Measurements from ENCODE around the gene ADAM15. TPM values are rescaled to one million over a fixed set of nuclear protein-coding genes. Genes with fewer than 3 reads are reported as not detected.

Gene ADAM15
- total RNA-seq, 1 donor from 2014 or later: 72.0 TPM

DNA sequence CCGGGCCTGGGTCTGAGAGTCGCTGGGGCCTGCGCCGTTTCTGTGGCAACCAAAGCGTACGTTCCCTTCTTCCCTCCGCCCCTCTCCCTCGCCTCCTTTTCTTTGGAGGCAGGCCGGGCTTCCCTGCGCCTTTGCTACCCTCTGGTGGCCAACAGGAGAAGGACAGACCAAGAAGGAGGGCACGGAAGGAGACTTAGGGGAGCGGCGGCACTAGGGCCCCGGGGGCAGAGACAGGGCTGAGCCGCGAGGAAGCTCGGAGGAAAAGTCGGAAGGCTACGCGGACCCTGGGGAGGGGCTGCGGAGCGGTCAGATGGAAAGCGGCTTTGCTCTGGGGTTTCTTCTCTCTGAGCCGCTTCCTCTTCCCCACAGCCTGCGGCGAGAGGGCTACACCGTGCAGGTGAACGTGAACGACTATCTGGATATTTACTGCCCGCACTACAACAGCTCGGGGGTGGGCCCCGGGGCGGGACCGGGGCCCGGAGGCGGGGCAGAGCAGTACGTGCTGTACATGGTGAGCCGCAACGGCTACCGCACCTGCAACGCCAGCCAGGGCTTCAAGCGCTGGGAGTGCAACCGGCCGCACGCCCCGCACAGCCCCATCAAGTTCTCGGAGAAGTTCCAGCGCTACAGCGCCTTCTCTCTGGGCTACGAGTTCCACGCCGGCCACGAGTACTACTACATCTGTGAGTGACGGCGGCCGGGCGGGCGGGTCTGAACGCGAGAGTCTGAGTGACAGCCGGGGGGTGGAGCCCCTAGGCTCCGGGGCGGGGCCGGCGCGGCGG, 33.8 kb downstream of the ADAM15 start:
- Mint-ChIP-seq H3K9me3 (no peaks in the 10 kb centered on the region), H3K4me3 (ENCODE audit: low read depth) (peak overlapping the region; percentile 82), H3K27ac (peak overlapping the region; percentile 88), H3K36me3 (ENCODE audit: low read depth) (no peaks in the 10 kb centered on the region), H3K27me3 (ENCODE audit: low read depth) (peaks cover 28% of the 10 kb centered on the region), H3K4me1 (ENCODE audit: low read depth) (peaks cover 31% of the 10 kb centered on the region)
- intact Hi-C loops (cut with micrococcal nuclease): loop anchor here (1.0 to 5.0 kb wide), 6 partner anchors 14 to 83 kb away; partner anchors contain the start of genes ADAM15, EFNA4, SLC50A1 and ZBTB7B
- DNase-seq (ENCODE audit: low spot score): peak; percentile 90

DNA sequence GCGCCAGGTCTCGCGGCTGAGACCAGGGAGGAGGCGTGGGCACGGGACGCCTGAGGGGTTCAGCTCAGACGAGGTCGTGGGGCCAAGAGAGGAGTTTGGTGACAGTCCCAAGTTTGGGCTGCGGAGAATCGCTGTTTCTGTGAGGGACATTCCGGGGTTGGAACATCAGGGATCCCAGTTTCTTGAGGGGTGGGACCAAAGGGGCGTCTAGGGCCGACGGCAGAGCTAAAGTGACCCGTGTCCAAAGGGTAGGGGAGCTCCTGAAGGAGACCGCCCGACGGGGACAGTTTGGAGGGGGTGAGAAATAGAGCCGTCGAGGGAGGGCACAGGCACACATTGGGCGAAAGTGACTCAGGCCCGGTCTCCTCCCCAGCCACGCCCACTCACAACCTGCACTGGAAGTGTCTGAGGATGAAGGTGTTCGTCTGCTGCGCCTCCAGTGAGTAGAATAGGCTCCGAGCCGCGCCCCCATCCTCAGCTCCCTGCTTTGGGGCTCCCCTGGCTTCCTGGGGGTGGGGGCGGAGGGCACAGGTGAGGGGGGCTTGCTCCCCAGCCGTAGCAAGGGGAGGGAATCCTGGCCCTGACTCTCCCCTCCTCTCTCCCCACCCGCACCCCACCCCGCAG, 34.5 kb downstream of the ADAM15 start:
- Mint-ChIP-seq H3K27ac (peak overlapping the region; percentile 88), H3K27me3 (ENCODE audit: low read depth) (peaks cover 27% of the 10 kb centered on the region), H3K4me3 (ENCODE audit: low read depth) (peak overlapping the region; percentile 82), H3K4me1 (ENCODE audit: low read depth) (peaks cover 31% of the 10 kb centered on the region), H3K9me3 (no peaks in the 10 kb centered on the region), H3K36me3 (ENCODE audit: low read depth) (no peaks in the 10 kb centered on the region)
- peak; percentile 62 for DNase-seq (ENCODE audit: low spot score)
- intact Hi-C loops (cut with micrococcal nuclease): loop anchor here (2.0 kb wide), 3 partner anchors 15 to 69 kb away; partner anchors contain the start of gene SLC50A1

GRCh38 chr1:155086128-155086741, 35.1 kb downstream of the ADAM15 start:
- Mint-ChIP-seq H3K9me3 (no peaks in the 10 kb centered on the region), H3K4me3 (ENCODE audit: low read depth) (peak overlapping the region; percentile 82), H3K27ac (peak overlapping the region; percentile 76), H3K36me3 (ENCODE audit: low read depth) (no peaks in the 10 kb centered on the region), H3K4me1 (ENCODE audit: low read depth) (peaks cover 32% of the 10 kb centered on the region), H3K27me3 (ENCODE audit: low read depth) (peaks cover 24% of the 10 kb centered on the region)
- intact Hi-C loops (cut with micrococcal nuclease): no loop called here
- peak; percentile 78 for DNase-seq (ENCODE audit: low spot score)

DNA sequence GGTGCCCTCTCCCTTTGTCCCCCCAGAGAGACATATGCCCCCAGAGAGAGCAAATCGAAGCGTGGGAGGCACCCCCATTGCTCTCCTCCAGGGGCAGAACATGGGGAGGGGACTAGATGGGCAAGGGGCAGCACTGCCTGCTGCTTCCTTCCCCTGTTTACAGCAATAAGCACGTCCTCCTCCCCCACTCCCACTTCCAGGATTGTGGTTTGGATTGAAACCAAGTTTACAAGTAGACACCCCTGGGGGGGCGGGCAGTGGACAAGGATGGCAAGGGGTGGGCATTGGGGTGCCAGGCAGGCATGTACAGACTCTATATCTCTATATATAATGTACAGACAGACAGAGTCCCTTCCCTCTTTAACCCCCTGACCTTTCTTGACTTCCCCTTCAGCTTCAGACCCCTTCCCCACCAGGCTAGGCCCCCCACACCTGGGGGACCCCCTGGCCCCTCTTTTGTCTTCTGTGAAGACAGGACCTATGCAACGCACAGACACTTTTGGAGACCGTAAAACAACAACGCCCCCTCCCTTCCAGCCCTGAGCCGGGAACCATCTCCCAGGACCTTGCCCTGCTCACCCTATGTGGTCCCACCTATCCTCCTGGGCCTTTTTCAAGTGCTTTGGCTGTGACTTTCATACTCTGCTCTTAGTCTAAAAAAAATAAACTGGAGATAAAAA, 35.9 kb downstream of the ADAM15 start:
- Mint-ChIP-seq H3K27me3 (ENCODE audit: low read depth) (peaks cover 19% of the 10 kb centered on the region), H3K36me3 (ENCODE audit: low read depth) (no peaks in the 10 kb centered on the region), H3K9me3 (no peaks in the 10 kb centered on the region), H3K27ac (no peak overlapping the region), H3K4me3 (ENCODE audit: low read depth) (peak overlapping the region; percentile 5), H3K4me1 (ENCODE audit: low read depth) (peaks cover 29% of the 10 kb centered on the region)
- DNase-seq (ENCODE audit: low spot score): no peak
- intact Hi-C loops (cut with micrococcal nuclease): no loop called here

GRCh38 chr1:155091071-155092051, 40.2 kb downstream of the ADAM15 start:
- intact Hi-C loops (cut with micrococcal nuclease): loop anchor here (1.0 kb wide), 1 partner anchor 77 kb away; no protein-coding TSS in a partner anchor
- DNase-seq (ENCODE audit: low spot score): peak; percentile 70
- no peaks in the 10 kb centered on the region for H3K36me3 Mint-ChIP-seq (ENCODE audit: low read depth)
- no peaks in the 10 kb centered on the region for H3K9me3 Mint-ChIP-seq
- peaks cover 5% of the 10 kb centered on the region for H3K4me1 Mint-ChIP-seq (ENCODE audit: low read depth)
- H3K27ac Mint-ChIP-seq: no peak overlapping the region
- H3K4me3 Mint-ChIP-seq (ENCODE audit: low read depth): no peak overlapping the region
- H3K27me3 Mint-ChIP-seq (ENCODE audit: low read depth): peaks cover 20% of the 10 kb centered on the region

- no peak for DNase-seq (ENCODE audit: low spot score)
- no peaks in the 10 kb centered on the region for H3K36me3 Mint-ChIP-seq (ENCODE audit: low read depth)
- H3K9me3 Mint-ChIP-seq: no peaks in the 10 kb centered on the region
- H3K27me3 Mint-ChIP-seq (ENCODE audit: low read depth): peaks cover 22% of the 10 kb centered on the region
- H3K4me1 Mint-ChIP-seq (ENCODE audit: low read depth): peaks cover 5% of the 10 kb centered on the region
- no peak overlapping the region for H3K27ac Mint-ChIP-seq
- intact Hi-C loops (cut with micrococcal nuclease): no loop called here
- no peak overlapping the region for H3K4me3 Mint-ChIP-seq (ENCODE audit: low read depth)
These were observed 41.0 kb downstream of the ADAM15 start for GRCh38 chr1:155092131-155092530.

DNA sequence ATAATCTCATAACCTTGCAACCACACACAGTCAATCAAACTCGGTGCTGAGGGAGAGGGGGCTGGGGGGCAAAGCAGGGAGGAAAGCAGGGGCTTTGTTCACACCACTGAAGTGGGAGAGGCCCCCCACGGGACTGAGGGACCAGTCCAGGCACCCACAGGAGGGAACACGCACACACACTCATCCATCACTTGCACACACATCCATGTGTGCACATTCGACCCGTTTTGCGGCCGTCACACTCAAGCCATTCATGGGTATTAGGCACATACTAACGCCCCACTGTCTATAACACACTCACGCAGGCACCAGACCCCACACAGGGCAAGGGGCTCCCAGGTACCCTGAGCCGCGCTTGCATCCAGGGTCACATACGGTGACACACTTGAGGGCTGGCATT, 41.5 kb downstream of the ADAM15 start:
- intact Hi-C loops (cut with micrococcal nuclease): no loop called here
- no peak for DNase-seq (ENCODE audit: low spot score)
- no peaks in the 10 kb centered on the region for H3K9me3 Mint-ChIP-seq
- no peaks in the 10 kb centered on the region for H3K36me3 Mint-ChIP-seq (ENCODE audit: low read depth)
- H3K4me1 Mint-ChIP-seq (ENCODE audit: low read depth): peaks cover 5% of the 10 kb centered on the region
- H3K4me3 Mint-ChIP-seq (ENCODE audit: low read depth): no peak overlapping the region
- H3K27ac Mint-ChIP-seq: no peak overlapping the region
- H3K27me3 Mint-ChIP-seq (ENCODE audit: low read depth): peaks cover 22% of the 10 kb centered on the region

- no peaks in the 10 kb centered on the region for H3K9me3 Mint-ChIP-seq
- no peak for DNase-seq (ENCODE audit: low spot score)
- H3K36me3 Mint-ChIP-seq (ENCODE audit: low read depth): no peaks in the 10 kb centered on the region
- peaks cover 24% of the 10 kb centered on the region for H3K27me3 Mint-ChIP-seq (ENCODE audit: low read depth)
- peaks cover 5% of the 10 kb centered on the region for H3K4me1 Mint-ChIP-seq (ENCODE audit: low read depth)
- intact Hi-C loops (cut with micrococcal nuclease): no loop called here
- no peak overlapping the region for H3K27ac Mint-ChIP-seq
- no peak overlapping the region for H3K4me3 Mint-ChIP-seq (ENCODE audit: low read depth)
These were observed 43.0 kb downstream of the ADAM15 start for GRCh38 chr1:155093911-155094621.

DNA sequence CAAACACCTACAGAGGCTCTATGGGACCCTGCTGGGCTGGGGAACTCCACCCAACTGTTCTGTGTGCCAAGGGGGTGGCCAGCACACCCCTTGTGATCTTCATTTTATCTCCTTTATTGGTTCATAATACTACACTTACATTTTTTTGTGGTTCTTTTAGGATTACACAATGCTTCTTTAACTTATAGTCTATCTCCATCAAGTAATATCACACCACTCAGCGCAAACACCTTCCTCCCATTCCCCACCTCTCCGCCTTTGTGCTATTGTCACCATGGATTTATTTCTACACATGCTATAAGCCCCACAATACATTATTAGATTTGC, 43.5 kb downstream of the ADAM15 start:
- no peaks in the 10 kb centered on the region for H3K36me3 Mint-ChIP-seq (ENCODE audit: low read depth)

GRCh38 chr1:155099331-155099730, 48.2 kb downstream of the ADAM15 start:
- H3K4me3 Mint-ChIP-seq (ENCODE audit: low read depth): no peak overlapping the region
- no peaks in the 10 kb centered on the region for H3K9me3 Mint-ChIP-seq
- H3K27me3 Mint-ChIP-seq (ENCODE audit: low read depth): peaks cover 23% of the 10 kb centered on the region
- H3K4me1 Mint-ChIP-seq (ENCODE audit: low read depth): no peaks in the 10 kb centered on the region
- intact Hi-C loops (cut with micrococcal nuclease): no loop called here
- no peaks in the 10 kb centered on the region for H3K36me3 Mint-ChIP-seq (ENCODE audit: low read depth)
- no peak for DNase-seq (ENCODE audit: low spot score)
- no peak overlapping the region for H3K27ac Mint-ChIP-seq

More for the DNA sequence above, 43.5 kb downstream of the ADAM15 start:
- Mint-ChIP-seq H3K4me1 (ENCODE audit: low read depth) (peaks cover 5% of the 10 kb centered on the region), H3K27ac (no peak overlapping the region), H3K4me3 (ENCODE audit: low read depth) (no peak overlapping the region), H3K9me3 (no peaks in the 10 kb centered on the region), H3K27me3 (ENCODE audit: low read depth) (peaks cover 24% of the 10 kb centered on the region)
- intact Hi-C loops (cut with micrococcal nuclease): no loop called here
- no peak for DNase-seq (ENCODE audit: low spot score)

- H3K4me3 Mint-ChIP-seq (ENCODE audit: low read depth): no peak overlapping the region
- no peaks in the 10 kb centered on the region for H3K36me3 Mint-ChIP-seq (ENCODE audit: low read depth)
- intact Hi-C loops (cut with micrococcal nuclease): no loop called here
- no peak overlapping the region for H3K27ac Mint-ChIP-seq
- peaks cover 11% of the 10 kb centered on the region for H3K27me3 Mint-ChIP-seq (ENCODE audit: low read depth)
- H3K9me3 Mint-ChIP-seq: no peaks in the 10 kb centered on the region
- no peak for DNase-seq (ENCODE audit: low spot score)
- no peaks in the 10 kb centered on the region for H3K4me1 Mint-ChIP-seq (ENCODE audit: low read depth)
These were observed 52.2 kb downstream of the ADAM15 start for GRCh38 chr1:155103325-155103724.

All from activated T-helper 2 cell treated with anti-CD3 and anti-CD28 coated beads, Interferon-gamma antibody, Interleukin-2, Interleukin-4, amounts not matched to agents 10 μg/mL and 5 μg/mL and 100 μg/mL, durations not matched to agents 14 hours and 24 hours and 36 hours (primary cell).